ENCODE results near the gene ELAVL1.

ELAVL1 gene

GRCh38 chr19:7983995-7984837, 21.2 kb downstream of the ELAVL1 start:
- no peak for FAIRE-seq

GRCh38 chr19:7983286-7983950, 22.0 kb downstream of the ELAVL1 start:
- FAIRE-seq, result no peak

- FAIRE-seq, result no peak
Measured at GRCh38 chr19:7982651-7983099, 22.8 kb downstream of the ELAVL1 start.

DNA sequence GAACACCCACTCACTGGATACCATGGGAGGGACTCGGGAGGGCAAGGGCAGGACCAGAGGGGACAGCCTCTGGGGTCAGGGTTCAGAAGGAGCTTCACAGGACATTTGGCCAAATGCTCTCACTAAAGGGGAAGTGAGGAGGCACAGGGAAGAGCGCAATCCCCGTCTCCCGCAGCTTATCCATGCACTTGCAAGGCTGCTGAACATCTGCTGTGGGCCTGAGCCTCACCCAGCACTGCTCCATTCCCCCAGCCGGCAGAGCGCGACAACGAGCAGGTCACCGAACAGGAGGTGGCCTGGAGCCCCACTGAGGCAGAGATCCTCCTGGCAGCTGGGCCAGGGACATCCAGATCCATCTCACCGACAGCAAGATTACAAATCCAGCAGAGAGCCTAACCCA, 23.3 kb downstream of the ELAVL1 start:
- FAIRE-seq, result no peak

DNA sequence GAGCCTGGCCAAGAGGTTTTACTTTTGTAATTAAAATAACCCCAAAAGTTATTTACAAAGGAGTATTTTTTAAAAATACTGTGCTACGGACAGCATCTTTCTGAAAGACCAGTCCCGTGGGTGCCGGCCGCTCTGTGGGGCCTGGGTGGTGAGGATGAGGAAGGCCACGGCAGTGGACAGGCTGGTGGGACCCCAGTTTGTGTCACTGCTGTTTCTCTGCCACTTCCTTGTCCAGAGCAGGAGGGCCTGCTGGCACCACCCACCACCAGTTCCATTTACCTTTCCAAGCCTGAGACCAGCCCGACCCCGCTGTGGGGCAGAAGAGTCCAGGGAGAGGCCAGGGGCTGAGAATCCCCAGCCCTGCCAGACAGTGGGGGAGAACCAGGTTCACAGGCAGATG, 23.8 kb downstream of the ELAVL1 start:
- no peak for FAIRE-seq

DNA sequence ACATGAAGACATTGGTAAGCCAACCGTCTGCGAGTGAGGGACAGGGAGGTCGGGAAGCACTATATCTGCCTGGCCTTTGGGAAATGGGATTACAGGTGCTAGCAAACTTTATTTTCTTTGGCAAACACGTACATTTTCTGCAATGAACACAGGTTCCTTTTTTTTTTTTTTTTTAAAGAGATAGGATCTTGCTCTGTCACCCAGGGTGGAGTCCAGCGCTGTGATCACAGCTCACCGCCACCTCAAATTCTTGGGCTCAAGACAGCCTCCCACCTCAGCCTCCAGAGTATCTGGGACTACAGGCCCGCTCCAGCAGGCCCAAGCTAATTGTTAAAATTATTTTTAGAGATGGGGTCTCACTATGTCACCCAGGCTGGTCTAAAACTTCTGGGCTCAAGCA, 24.2 kb downstream of the ELAVL1 start:
- no peak for FAIRE-seq

- FAIRE-seq, result no peak
Measured at GRCh38 chr19:7980635-7981121, 24.8 kb downstream of the ELAVL1 start.

GRCh38 chr19:7980168-7980567, 25.3 kb downstream of the ELAVL1 start:
- FAIRE-seq, result no peak

DNA sequence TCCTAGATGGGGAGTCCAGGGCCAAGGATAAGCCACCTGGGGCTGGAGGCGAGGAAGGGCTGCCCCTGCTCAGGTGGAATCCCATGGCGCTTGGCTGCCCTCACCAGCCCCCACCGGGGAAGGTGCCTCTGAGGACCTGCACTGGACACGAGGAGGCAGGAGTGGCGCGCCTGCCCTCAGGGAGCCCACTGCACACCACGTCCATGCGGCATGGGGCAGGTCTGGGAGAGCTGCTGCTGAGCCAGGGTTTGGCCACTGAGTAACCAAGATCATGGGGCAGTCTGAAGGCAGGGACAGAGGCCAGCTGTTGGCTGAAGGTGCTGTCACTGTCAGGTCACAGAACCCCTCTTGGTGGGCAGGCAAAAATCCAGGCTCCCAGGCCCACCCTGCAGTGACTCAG, 25.9 kb downstream of the ELAVL1 start:
- no peak for FAIRE-seq

GRCh38 chr19:7979011-7979410, 26.4 kb downstream of the ELAVL1 start:
- no peak for FAIRE-seq

DNA sequence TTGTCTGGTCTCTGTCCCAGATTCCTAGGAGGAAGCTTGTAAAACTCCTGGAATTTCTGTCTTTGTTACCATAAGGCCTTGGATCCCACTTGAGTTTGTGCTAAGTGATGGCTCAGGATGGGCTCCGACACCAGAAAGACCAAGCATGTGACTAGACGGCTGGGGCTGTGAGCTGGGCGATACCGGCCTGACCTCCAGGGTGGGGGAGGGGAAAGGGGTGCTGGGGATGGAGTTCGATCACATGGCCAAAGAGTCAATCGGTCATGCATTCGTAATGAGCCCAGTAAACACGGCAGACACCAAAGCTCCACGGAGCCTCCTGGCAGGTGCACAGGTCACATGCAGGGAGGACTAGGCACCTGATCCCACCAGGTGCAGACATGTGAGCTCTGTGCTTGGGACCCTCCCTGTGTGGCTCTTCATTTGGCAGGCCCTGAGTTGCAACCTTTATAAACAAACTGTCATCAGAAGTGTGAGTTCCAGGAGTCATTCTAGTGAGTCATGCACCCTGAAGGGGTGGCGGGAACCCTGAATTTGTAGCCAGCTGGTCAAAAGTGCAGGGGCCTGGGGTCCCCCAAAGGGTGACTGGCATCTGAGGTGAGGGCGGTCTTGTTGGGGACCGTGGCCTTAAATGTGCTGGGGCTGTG, 27.1 kb downstream of the ELAVL1 start:
- FAIRE-seq, result no peak

DNA sequence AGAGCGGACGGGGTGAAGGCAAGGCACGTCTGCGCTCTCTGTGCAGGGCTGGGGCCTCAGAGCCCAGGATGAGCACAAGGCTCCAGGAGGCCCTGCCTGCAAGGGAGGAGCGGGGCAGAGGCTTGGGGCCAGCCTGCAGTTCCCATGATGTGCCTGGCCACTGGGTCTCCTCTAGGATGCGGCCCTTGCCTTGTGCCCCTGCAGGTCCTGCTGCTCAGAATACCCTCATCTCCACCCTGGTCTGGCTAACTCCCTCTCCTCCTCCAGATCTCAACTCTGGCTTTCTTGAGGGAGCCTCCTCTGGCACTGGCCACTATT, 27.8 kb downstream of the ELAVL1 start:
- FAIRE-seq, result no peak

DNA sequence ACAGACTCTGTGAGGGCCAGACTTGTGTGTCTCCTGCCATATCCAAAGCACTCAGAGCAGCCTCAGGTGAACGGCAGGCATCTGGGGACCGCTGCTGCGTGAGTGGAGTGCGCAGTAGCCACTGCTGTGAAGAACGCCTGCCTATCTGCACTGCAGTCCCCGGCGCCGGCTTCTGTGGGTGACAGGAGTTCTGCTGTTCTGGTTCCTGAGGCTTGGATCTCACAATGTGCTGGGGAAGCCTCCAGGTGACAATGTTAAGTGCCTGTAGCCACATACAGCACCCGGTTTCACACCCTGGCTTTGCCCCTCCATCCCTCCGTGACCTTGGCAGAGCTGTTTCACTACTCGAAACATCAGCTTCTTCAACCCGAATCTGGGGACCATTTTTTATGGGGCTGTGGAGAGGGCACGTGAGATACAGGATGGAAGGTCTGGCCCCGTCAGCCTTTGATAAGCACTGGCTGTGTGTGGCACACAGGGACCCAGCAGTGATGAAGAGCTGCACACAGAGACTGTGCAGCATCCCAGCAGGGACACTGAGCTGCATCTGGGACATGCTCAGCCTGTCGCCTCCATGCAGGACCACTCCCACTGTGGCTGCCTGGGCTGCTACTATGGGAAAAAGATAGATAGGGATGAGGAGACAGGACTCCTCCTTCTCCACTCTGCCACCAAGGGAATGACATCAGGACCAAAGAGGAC, 28.3 kb downstream of the ELAVL1 start:
- FAIRE-seq, result no peak

- FAIRE-seq, result no peak
Measured at GRCh38 chr19:7976461-7976860, 29.0 kb downstream of the ELAVL1 start.

DNA sequence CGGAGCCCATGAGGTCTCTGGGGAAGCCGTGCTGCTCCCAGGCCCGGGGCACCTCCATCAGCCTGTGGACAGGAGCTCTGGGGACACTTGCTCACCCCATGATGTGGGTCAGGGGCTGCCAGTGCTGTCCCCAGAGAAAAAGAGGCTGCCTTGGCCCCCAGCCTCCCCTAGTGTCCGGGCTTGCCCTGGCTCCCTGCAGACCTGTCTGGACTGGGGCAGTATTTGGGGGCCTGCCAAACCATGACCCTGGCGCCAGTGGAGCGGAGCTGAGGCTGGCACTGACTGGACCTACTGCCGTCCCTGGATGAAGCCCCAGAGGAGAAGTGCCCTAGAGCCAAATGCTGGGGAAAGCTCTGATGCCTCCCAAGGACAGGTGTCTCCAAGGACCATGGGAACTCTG, 30.4 kb downstream of the ELAVL1 start:
- no peak for FAIRE-seq

- no peak for FAIRE-seq
Measured at GRCh38 chr19:7973883-7974282, 31.6 kb downstream of the ELAVL1 start.

DNA sequence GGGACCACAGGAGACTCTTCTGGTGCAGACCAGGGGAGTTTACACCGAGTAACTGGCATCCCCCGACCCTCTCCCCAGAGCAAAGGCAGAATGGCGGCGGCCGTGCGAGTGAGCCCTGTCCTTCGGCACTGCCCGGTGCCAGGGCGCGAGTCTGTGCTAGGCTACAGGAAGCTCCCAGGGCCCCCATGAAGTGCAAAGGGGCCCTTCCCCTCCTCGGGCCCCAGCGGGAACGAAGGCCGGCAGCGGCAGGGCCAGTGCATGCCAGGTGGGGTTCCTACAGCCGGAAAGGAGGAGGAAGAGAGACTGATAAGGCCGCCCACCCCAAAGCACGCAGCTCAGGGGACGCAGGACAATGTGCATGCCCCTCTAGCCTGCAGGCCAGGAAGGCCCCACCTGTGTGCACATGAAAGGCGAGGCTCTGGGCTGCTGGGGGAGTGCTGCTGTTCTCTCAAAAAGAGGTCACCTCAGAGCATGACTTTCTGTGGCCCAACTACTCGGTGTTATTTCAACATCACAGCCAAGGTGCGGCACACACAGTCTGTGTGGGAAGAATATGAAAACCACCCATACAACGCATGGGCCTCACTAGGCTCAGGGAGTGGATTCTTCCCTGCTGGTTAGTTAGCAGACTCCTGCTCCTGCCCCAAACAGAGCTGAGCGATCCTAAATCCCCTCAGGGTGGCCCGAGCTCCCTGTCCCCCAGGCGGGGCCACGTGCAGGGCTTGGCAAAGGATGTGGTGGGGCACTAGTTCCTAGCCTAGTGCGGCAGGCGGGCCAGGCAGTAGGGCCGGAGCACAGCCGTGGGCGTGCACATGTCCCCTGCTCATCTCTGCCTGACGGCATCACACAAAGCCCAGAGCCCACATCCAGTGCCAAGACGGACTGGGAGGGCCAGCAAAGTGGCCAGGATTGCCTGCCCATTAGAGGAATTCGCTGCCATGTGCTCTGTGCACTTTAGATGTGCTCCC, 33.6 kb downstream of the ELAVL1 start:
- FAIRE-seq, result no peak

DNA sequence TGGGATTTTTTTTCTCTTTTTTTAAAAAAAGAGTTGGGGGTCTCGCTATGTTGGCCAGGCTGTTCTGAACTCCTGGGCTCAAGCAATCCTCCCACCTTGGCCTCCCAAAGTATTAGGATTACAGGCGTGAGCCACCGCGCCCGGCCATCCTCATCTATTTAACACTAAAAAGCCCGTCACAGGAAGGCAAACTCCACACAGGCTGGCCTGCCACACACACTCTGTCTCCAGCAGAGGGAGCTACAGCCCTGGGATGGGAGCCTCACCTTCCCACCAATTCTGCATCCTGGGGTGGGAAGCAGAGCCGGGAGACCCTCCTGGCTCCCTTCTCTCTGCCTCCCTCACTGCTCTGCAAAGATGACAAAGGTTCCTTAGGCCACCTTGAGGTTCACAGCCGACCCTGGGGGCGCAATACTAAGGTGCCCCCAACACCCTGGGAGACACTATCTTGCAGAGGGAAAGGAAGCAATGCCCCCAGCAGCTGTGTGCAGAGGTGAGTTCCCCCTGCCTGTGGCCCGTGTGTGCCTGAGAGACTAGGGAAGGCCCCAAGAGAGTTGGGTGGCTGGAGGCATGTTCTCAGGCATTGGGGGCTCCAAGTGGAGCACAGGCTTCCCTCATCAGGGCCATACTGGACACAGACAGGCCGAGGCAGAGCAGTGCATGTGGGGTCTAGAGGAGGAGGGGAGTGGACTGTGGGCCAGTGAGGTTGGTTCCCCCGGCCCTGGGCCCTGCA, 34.6 kb downstream of the ELAVL1 start:
- no peak for FAIRE-seq

DNA sequence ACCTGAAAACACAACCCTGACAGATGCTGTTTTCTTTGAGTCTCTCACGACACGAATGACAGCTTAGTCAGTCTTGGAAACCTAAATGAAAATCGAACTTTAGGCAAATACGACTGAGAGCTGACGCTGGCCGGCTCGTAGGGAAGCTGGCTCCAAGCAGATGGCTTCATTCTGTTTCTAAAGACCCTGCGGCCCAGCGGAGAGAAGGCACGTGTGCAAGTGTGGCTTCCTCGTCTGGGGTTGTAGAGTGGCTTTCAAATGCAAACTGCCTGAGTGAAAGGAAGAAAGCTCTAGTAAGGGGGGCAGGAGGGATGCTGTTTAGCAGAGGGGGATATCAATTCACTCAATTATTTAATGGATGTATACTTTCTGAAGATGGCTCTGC, 35.9 kb downstream of the ELAVL1 start:
- FAIRE-seq, result no peak

DNA sequence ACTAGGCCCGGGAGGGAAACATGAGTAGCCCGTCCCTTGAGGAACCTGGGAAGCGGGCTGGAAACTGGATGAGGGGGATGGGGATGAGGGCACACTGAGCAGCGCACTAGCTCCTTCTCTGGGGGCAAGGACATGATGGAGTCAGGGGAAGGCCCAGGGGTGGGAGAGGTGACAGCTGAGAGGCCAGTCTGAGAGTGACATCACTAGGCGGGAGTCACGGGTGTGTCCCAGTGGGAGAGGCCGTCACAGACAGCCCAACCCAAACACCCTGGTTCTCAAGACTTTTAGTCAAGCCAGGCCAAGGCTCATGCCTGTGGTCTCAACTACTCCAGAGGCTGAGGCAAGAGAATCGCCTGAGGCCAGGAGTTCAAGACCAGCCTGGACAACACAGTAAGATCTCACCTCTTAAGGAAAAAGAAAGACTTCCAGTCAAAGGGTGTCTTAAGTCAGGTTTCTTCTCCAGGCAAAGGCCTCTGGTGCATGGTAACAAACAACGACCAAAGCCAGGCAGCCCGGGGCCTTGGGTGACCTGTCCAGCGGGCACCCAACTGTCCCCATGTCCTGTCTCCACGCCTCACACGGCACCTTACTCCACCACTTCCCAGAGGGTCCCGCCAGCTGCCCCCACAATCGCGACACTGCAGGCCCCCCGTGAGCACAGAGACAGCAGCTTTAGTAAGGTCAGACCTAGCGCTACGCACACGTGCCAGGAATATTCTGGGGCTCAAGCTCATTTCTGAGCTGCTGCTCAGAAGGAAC, 36.5 kb downstream of the ELAVL1 start:
- no peak for FAIRE-seq

All from A204.1 (cell line).